Osteocyte (in vitro differentiated cells): Measurements from ENCODE around the gene SLC5A9. TPM values are rescaled to one million over a fixed set of nuclear protein-coding genes. Genes with fewer than 3 reads are reported as not detected.
"Not testable (repeated sequence)": the region's sequence is repeated elsewhere in the genome, so short reads cannot be mapped to it uniquely, and the experiment has no call there.

Experiments
- DNase-seq: peaks from one replicate; pipeline ENCODE4 v3.0.0; 2021; ENCODE audit warnings: mixed read lengths; ENCODE audit not compliant: unreplicated experiment; ENCODE audit errors: extremely low spot score
- H3K27ac Mint-ChIP-seq: one replicate; pipeline ENCODE4 v1.8.0; 2021; ENCODE audit warnings: mild to moderate bottlenecking, mixed read lengths; ENCODE audit not compliant: unreplicated experiment
- H3K27me3 Mint-ChIP-seq: one replicate; pipeline ENCODE4 v1.8.0; 2021; ENCODE audit warnings: mixed read lengths; ENCODE audit not compliant: unreplicated experiment
- H3K36me3 Mint-ChIP-seq: one replicate; pipeline ENCODE4 v1.8.0; 2021; ENCODE audit warnings: mixed read lengths; ENCODE audit not compliant: unreplicated experiment
- H3K4me1 Mint-ChIP-seq: one replicate; pipeline ENCODE4 v1.8.0; 2021; ENCODE audit warnings: mixed read lengths; ENCODE audit not compliant: unreplicated experiment
- H3K4me3 Mint-ChIP-seq: one replicate; pipeline ENCODE4 v1.8.0; 2021; ENCODE audit warnings: mild to moderate bottlenecking, moderate library complexity, mixed read lengths; ENCODE audit not compliant: unreplicated experiment
- H3K9me3 Mint-ChIP-seq: one replicate; pipeline ENCODE4 v1.8.0; 2021; ENCODE audit warnings: mixed read lengths; ENCODE audit not compliant: unreplicated experiment
- CTCF ChIP-seq: fragments of 200-600 bp; sonication (generic); IDR thresholded peaks from 2 replicates; pipeline ENCODE4 v1.5.0; 2021; ENCODE audit warnings: antibody characterized with exemption, mild to moderate bottlenecking, moderate library complexity
- total RNA-seq: library from RNA; stranded (reverse); gene quantifications from 2 replicates; pipeline ENCODE4 v1.2.1, GENCODE V29; 2021

Gene SLC5A9
- total RNA-seq, 1 donor from 2014 or later = not detected

- no peak for DNase-seq
- no peaks in the 10 kb centered on the region for H3K4me1 Mint-ChIP-seq
- H3K36me3 Mint-ChIP-seq = no peaks in the 10 kb centered on the region
- H3K27me3 Mint-ChIP-seq = peaks cover 2% of the 10 kb centered on the region
- no peaks in the 10 kb centered on the region for H3K9me3 Mint-ChIP-seq
- no peak for TF ChIP-seq CTCF
- no peak overlapping the region for H3K27ac Mint-ChIP-seq
- H3K4me3 Mint-ChIP-seq = no peak overlapping the region
Observed at GRCh38 chr1:48206371-48206770, 16.1 kb upstream of the SLC5A9 start.

- no peak overlapping the region for H3K27ac Mint-ChIP-seq
- peaks cover 2% of the 10 kb centered on the region for H3K27me3 Mint-ChIP-seq
- no peaks in the 10 kb centered on the region for H3K36me3 Mint-ChIP-seq
- H3K4me1 Mint-ChIP-seq = no peaks in the 10 kb centered on the region
- peak; percentile 56 for DNase-seq
- H3K9me3 Mint-ChIP-seq = no peaks in the 10 kb centered on the region
- H3K4me3 Mint-ChIP-seq = no peak overlapping the region
- no peak for TF ChIP-seq CTCF
Observed at GRCh38 chr1:48207131-48207530, 15.4 kb upstream of the SLC5A9 start.

GRCh38 chr1:48207536-48208075 lies 14.9 kb upstream of the SLC5A9 start:
- no peak for TF ChIP-seq CTCF
- no peak overlapping the region for H3K27ac Mint-ChIP-seq

GRCh38 chr1:48208251-48208650 lies 14.3 kb upstream of the SLC5A9 start:
- Mint-ChIP-seq H3K9me3 (no peaks in the 10 kb centered on the region), H3K36me3 (no peaks in the 10 kb centered on the region), H3K27me3 (no peaks in the 10 kb centered on the region), H3K4me1 (no peaks in the 10 kb centered on the region), H3K27ac (no peak overlapping the region), H3K4me3 (no peak overlapping the region)
- no peak for DNase-seq
- no peak for TF ChIP-seq CTCF

More at GRCh38 chr1:48207536-48208075, 14.9 kb upstream of the SLC5A9 start:
- no peaks in the 10 kb centered on the region for H3K36me3 Mint-ChIP-seq
- H3K9me3 Mint-ChIP-seq = no peaks in the 10 kb centered on the region
- no peak overlapping the region for H3K4me3 Mint-ChIP-seq
- DNase-seq = peak; percentile 69
- no peaks in the 10 kb centered on the region for H3K4me1 Mint-ChIP-seq
- peaks cover 2% of the 10 kb centered on the region for H3K27me3 Mint-ChIP-seq

- Mint-ChIP-seq H3K9me3 (no peaks in the 10 kb centered on the region), H3K27me3 (no peaks in the 10 kb centered on the region), H3K4me1 (no peaks in the 10 kb centered on the region), H3K27ac (no peak overlapping the region), H3K4me3 (no peak overlapping the region), H3K36me3 (no peaks in the 10 kb centered on the region)
- TF ChIP-seq CTCF = no peak
- peak; percentile 34 for DNase-seq
Observed at GRCh38 chr1:48208652-48209051, 13.9 kb upstream of the SLC5A9 start.

- not testable (repeated sequence) for H3K36me3 Mint-ChIP-seq, H3K4me3 Mint-ChIP-seq, H3K4me1 Mint-ChIP-seq, H3K27me3 Mint-ChIP-seq, H3K9me3 Mint-ChIP-seq, H3K27ac Mint-ChIP-seq, DNase-seq
Observed at GRCh38 chr1:48213462-48213861, 9.1 kb upstream of the SLC5A9 start.

- DNase-seq, H3K4me1 Mint-ChIP-seq, H3K9me3 Mint-ChIP-seq, H3K27me3 Mint-ChIP-seq, H3K36me3 Mint-ChIP-seq, H3K4me3 Mint-ChIP-seq, H3K27ac Mint-ChIP-seq: not testable (repeated sequence)
Observed at GRCh38 chr1:48214366-48214765, 8.2 kb upstream of the SLC5A9 start.
